Activated B cell treated with CpG ODN at 0.5 μM for 24 hours (primary cell): Measurements from ENCODE around the gene MGST3. TPM values are rescaled to one million over a fixed set of nuclear protein-coding genes. Genes with fewer than 3 reads are reported as not detected.

Experiments
- ATAC-seq: fragments of 200-7000 bp; cut with Tn5 transposase; one replicate; pipeline ENCODE4 v1.10.0; 2021; ENCODE audit warnings: low read depth, mild to moderate bottlenecking, moderate library complexity
- CTCF ChIA-PET: fragments of 350-600 bp; sonication (Branson Sonifier 250); formaldehyde crosslinking; loops from one replicate; lab custom pipeline; 2021; ENCODE audit warnings: antibody characterized with exemption; lab: Charles Lee
- POLR2A ChIA-PET: fragments of 350-600 bp; sonication (Branson Sonifier 250); formaldehyde crosslinking; loops from one replicate; lab custom pipeline; 2021; ENCODE audit warnings: antibody characterized with exemption; lab: Charles Lee
- DNase-seq: peaks from one replicate; pipeline ENCODE4 v3.0.0; 2022
- H3K27ac Mint-ChIP-seq: one replicate; pipeline ENCODE4 v1.8.0; 2020; ENCODE audit warnings: mixed read lengths
- H3K27me3 Mint-ChIP-seq: one replicate; pipeline ENCODE4 v1.8.0; 2021; ENCODE audit warnings: mixed read lengths
- H3K36me3 Mint-ChIP-seq: one replicate; pipeline ENCODE4 v1.8.0; 2021; ENCODE audit warnings: low read depth, mixed read lengths
- H3K4me1 Mint-ChIP-seq: one replicate; pipeline ENCODE4 v1.8.0; 2021; ENCODE audit warnings: mixed read lengths
- H3K4me3 Mint-ChIP-seq: one replicate; pipeline ENCODE4 v1.8.0; 2020; ENCODE audit warnings: mild to moderate bottlenecking, mixed read lengths
- H3K9me3 Mint-ChIP-seq: one replicate; pipeline ENCODE4 v1.8.0; 2020; ENCODE audit warnings: mixed read lengths
- intact Hi-C: fragments of 100-400 bp; cut with micrococcal nuclease; formaldehyde crosslinking; loops from one replicate; pipeline ENCODE4 v1.15.1; 2024
- total RNA-seq: library from RNA; stranded (reverse); gene quantifications from 2 replicates; pipeline ENCODE4 v1.2.3, GENCODE V29; 2022
- TF ChIP-seq, protein P1 (sequence below): fragments of 200-600 bp; IDR thresholded peaks from one replicate; pipeline ENCODE4 v1.8.0; 2022; ENCODE audit warnings: antibody characterized with exemption, mild to moderate bottlenecking

Gene MGST3
- total RNA-seq, 1 donor from 2014 or later: 31.3 TPM

GRCh38 chr1:165616054-165616612 lies 14.9 kb upstream of the MGST3 start:
- H3K27me3 Mint-ChIP-seq: peaks cover 39% of the 10 kb centered on the region

GRCh38 chr1:165616987-165617546 lies 14.0 kb upstream of the MGST3 start:
- no peak for ATAC-seq
- Mint-ChIP-seq H3K4me3 (no peak overlapping the region), H3K36me3 (no peaks in the 10 kb centered on the region), H3K9me3 (peaks cover 7% of the 10 kb centered on the region), H3K27me3 (peaks cover 39% of the 10 kb centered on the region), H3K27ac (no peak overlapping the region), H3K4me1 (peaks cover 1% of the 10 kb centered on the region)
- intact Hi-C loops: no loop called here
- DNase-seq: no peak
- POLR2A ChIA-PET: interaction anchor here (0.9 kb wide), 1 partner anchor 13 kb away, joined by 3 read pairs; no protein-coding TSS in a partner anchor
- CTCF ChIA-PET: no interaction called here
- TF ChIP-seq, protein P1, sequence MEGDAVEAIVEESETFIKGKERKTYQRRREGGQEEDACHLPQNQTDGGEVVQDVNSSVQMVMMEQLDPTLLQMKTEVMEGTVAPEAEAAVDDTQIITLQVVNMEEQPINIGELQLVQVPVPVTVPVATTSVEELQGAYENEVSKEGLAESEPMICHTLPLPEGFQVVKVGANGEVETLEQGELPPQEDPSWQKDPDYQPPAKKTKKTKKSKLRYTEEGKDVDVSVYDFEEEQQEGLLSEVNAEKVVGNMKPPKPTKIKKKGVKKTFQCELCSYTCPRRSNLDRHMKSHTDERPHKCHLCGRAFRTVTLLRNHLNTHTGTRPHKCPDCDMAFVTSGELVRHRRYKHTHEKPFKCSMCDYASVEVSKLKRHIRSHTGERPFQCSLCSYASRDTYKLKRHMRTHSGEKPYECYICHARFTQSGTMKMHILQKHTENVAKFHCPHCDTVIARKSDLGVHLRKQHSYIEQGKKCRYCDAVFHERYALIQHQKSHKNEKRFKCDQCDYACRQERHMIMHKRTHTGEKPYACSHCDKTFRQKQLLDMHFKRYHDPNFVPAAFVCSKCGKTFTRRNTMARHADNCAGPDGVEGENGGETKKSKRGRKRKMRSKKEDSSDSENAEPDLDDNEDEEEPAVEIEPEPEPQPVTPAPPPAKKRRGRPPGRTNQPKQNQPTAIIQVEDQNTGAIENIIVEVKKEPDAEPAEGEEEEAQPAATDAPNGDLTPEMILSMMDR: no peak

More at GRCh38 chr1:165616054-165616612, 14.9 kb upstream of the MGST3 start:
- no peak overlapping the region for H3K4me3 Mint-ChIP-seq
- peaks cover 7% of the 10 kb centered on the region for H3K9me3 Mint-ChIP-seq
- intact Hi-C loops: no loop called here
- H3K4me1 Mint-ChIP-seq: peaks cover 3% of the 10 kb centered on the region
- ChIA-PET CTCF (interaction anchor here (1.0 to 1.1 kb wide), 2 partner anchors 15 to 23 kb away, joined by 3 to 5 read pairs; no protein-coding TSS in a partner anchor), POLR2A (interaction anchor here (0.9 kb wide), 1 partner anchor 14 kb away, joined by 3 read pairs; no protein-coding TSS in a partner anchor)
- DNase-seq: no peak
- H3K27ac Mint-ChIP-seq: no peak overlapping the region
- no peaks in the 10 kb centered on the region for H3K36me3 Mint-ChIP-seq
- no peak for ATAC-seq
- TF ChIP-seq, protein P1: no peak

- intact Hi-C loops: no loop called here
- DNase-seq (no peak), ATAC-seq (no peak)
- ChIA-PET CTCF (no interaction called here), POLR2A (no interaction called here)
- Mint-ChIP-seq H3K27me3 (peaks cover 36% of the 10 kb centered on the region), H3K36me3 (no peaks in the 10 kb centered on the region), H3K27ac (no peak overlapping the region), H3K9me3 (no peaks in the 10 kb centered on the region), H3K4me1 (no peaks in the 10 kb centered on the region), H3K4me3 (no peak overlapping the region)
- TF ChIP-seq, protein P1: no peak
Observed at GRCh38 chr1:165619647-165620151, 11.3 kb upstream of the MGST3 start.

GRCh38 chr1:165623624-165624023 lies 7.4 kb upstream of the MGST3 start:
- H3K4me1 Mint-ChIP-seq: no peaks in the 10 kb centered on the region
- POLR2A ChIA-PET: no interaction called here
- no peak overlapping the region for H3K27ac Mint-ChIP-seq
- H3K9me3 Mint-ChIP-seq: no peaks in the 10 kb centered on the region
- ATAC-seq (no peak), DNase-seq (no peak)
- TF ChIP-seq, protein P1: no peak
- intact Hi-C loops: no loop called here
- no peak overlapping the region for H3K4me3 Mint-ChIP-seq
- H3K27me3 Mint-ChIP-seq: peaks cover 22% of the 10 kb centered on the region
- H3K36me3 Mint-ChIP-seq: no peaks in the 10 kb centered on the region
- CTCF ChIA-PET: interaction anchor here (1.4 kb wide), 1 partner anchor 22 kb away, joined by 3 read pairs; no protein-coding TSS in a partner anchor

DNA sequence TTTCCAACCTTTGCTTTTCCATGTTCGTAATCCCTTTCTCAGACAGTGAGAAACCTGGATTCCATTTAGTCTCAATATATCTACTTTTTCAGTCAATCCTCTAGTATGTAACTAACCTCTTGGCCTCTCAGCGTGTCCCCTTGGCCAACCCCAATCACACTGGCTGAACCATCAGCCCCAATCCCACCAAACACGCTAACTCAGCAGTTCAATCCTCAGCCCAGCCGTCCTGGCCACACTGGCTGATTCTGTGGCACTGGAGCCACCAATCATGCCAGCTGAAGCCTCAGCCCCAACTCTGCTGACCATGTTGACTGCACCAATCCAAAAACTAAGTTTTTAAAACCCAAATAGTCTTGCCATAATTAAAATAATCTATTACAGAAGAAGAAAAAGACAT lies 6.6 kb upstream of the MGST3 start:
- H3K4me1 Mint-ChIP-seq: no peaks in the 10 kb centered on the region
- POLR2A ChIA-PET: no interaction called here
- H3K9me3 Mint-ChIP-seq: no peaks in the 10 kb centered on the region
- no peak overlapping the region for H3K4me3 Mint-ChIP-seq
- TF ChIP-seq, protein P1: no peak
- DNase-seq (no peak), ATAC-seq (no peak)
- intact Hi-C loops: no loop called here
- H3K27ac Mint-ChIP-seq: no peak overlapping the region
- CTCF ChIA-PET: interaction anchor here (1.4 kb wide), 1 partner anchor 22 kb away, joined by 3 read pairs; no protein-coding TSS in a partner anchor
- no peaks in the 10 kb centered on the region for H3K36me3 Mint-ChIP-seq
- H3K27me3 Mint-ChIP-seq: peaks cover 22% of the 10 kb centered on the region
